Neural progenitor cell (in vitro differentiated cells): ENCODE data around the gene DPPA3. TPM values are rescaled to one million over a fixed set of nuclear protein-coding genes. Genes with fewer than 3 reads are reported as not detected.
A peak's percentile ranks its signal among the peaks of the same experiment; 100 is the strongest.

Source experiments
- DNase-seq: peaks from one replicate; pipeline ENCODE4 v3.0.0-alpha.2; 2016; ENCODE audit warnings: low spot score
- H2AFZ ChIP-seq: fragments of 200-600 bp; sonication (generic); replicated peaks from 2 replicates; pipeline ENCODE4 v1.6.1; 2016; ENCODE audit warnings: antibody characterized with exemption
- H3F3A ChIP-seq: fragments of 200-600 bp; sonication (generic); 2 replicates; pipeline ENCODE4 v1.6.1; 2016; ENCODE audit warnings: antibody characterized with exemption, low read depth
- H3K27ac ChIP-seq: fragments of 200-600 bp; sonication (generic); 2 replicates; pipeline ENCODE4 v1.5.1; 2016; ENCODE audit warnings: mild to moderate bottlenecking
- H3K27me3 ChIP-seq: fragments of 200-600 bp; sonication (generic); 2 replicates; pipeline ENCODE4 v1.6.1; 2016; ENCODE audit warnings: mild to moderate bottlenecking, moderate library complexity
- H3K36me3 ChIP-seq: fragments of 200-600 bp; sonication (generic); 2 replicates; pipeline ENCODE4 v1.5.1; 2016
- H3K4me1 ChIP-seq: fragments of 200-600 bp; sonication (generic); 2 replicates; pipeline ENCODE4 v1.6.1; 2016; ENCODE audit warnings: mixed run types
- H3K4me2 ChIP-seq: fragments of 200-600 bp; sonication (generic); 2 replicates; pipeline ENCODE4 v1.6.1; 2016
- H3K4me3 ChIP-seq: fragments of 200-600 bp; sonication (generic); 2 replicates; pipeline ENCODE4 v1.5.1; 2016
- H3K79me2 ChIP-seq: fragments of 200-600 bp; sonication (generic); 2 replicates; pipeline ENCODE4 v1.6.1; 2016; ENCODE audit warnings: low read depth
- H3K9ac ChIP-seq: fragments of 200-600 bp; sonication (generic); 2 replicates; pipeline ENCODE4 v1.6.1; 2016
- H3K9me3 ChIP-seq: fragments of 200-600 bp; sonication (generic); 2 replicates; pipeline ENCODE4 v1.5.1; 2016; ENCODE audit warnings: low read depth
- H4K20me1 ChIP-seq: fragments of 200-600 bp; sonication (generic); 2 replicates; pipeline ENCODE4 v1.6.1; 2016; ENCODE audit warnings: low read depth
- H3K27ac Mint-ChIP-seq: 3 replicates; pipeline ENCODE4 v1.8.0; 2021; ENCODE audit warnings: mixed read lengths
- H3K27me3 Mint-ChIP-seq: 2 replicates; pipeline ENCODE4 v1.8.0; 2022; ENCODE audit warnings: low read depth, mild to moderate bottlenecking, inconsistent platforms, moderate library complexity, mixed read lengths; ENCODE audit not compliant: insufficient read depth
- H3K36me3 Mint-ChIP-seq: 3 replicates; pipeline ENCODE4 v1.8.0; 2021; ENCODE audit warnings: mixed read lengths
- H3K4me1 Mint-ChIP-seq: 3 replicates; pipeline ENCODE4 v1.8.0; 2021; ENCODE audit warnings: mixed read lengths
- H3K4me3 Mint-ChIP-seq: 3 replicates; pipeline ENCODE4 v1.8.0; 2021; ENCODE audit warnings: mild to moderate bottlenecking, moderate library complexity, mixed read lengths
- H3K9me3 Mint-ChIP-seq: 3 replicates; pipeline ENCODE4 v1.8.0; 2020; ENCODE audit warnings: mixed read lengths
- CTCF ChIP-seq: fragments of 200-600 bp; sonication (generic); IDR thresholded peaks from 2 replicates; pipeline ENCODE4 v1.5.1; 2017; ENCODE audit warnings: antibody characterized with exemption, mild to moderate bottlenecking
- EZH2 ChIP-seq: fragments of 200-600 bp; sonication (generic); IDR thresholded peaks from 2 replicates; pipeline ENCODE4 v1.6.1; 2017; ENCODE audit warnings: antibody characterized with exemption, mild to moderate bottlenecking, moderate library complexity
- EZH2phosphoT487 ChIP-seq: fragments of 200-600 bp; sonication (generic); IDR thresholded peaks from 2 replicates; pipeline ENCODE4 v1.6.1; 2017; ENCODE audit warnings: antibody characterized with exemption
- total RNA-seq: library from RNA; depleted of rRNA; stranded (reverse); fragments of >200 nt; gene quantifications from 2 replicates; pipeline ENCODE4 v1.2.3, GENCODE V29; 2015; ENCODE audit warnings: low replicate concordance

The DPPA3 gene
- total RNA-seq, 1 donor from 2014 or later, result 0.13 TPM

GRCh38 chr12:7756993-7757392 is 45.8 kb downstream of the DPPA3 start:
- Histone ChIP-seq H4K20me1 (no peaks in the 10 kb centered on the region), H3K27me3 (no peaks in the 10 kb centered on the region), H3F3A (peaks cover 8% of the 10 kb centered on the region), H3K36me3 (no peaks in the 10 kb centered on the region), H2AFZ (no peak overlapping the region), H3K9me3 (no peaks in the 10 kb centered on the region), H3K4me3 (no peak overlapping the region), H3K9ac (no peak overlapping the region), H3K4me2 (no peak overlapping the region), H3K27ac (no peak overlapping the region), H3K79me2 (no peaks in the 10 kb centered on the region), H3K4me1 (peaks cover 10% of the 10 kb centered on the region)
- DNase-seq, result no peak
- H3K9me3 Mint-ChIP-seq, result no peaks in the 10 kb centered on the region
- H3K27ac Mint-ChIP-seq, result no peak overlapping the region
- peaks cover 2% of the 10 kb centered on the region for H3K27me3 Mint-ChIP-seq
- peaks cover 11% of the 10 kb centered on the region for H3K4me1 Mint-ChIP-seq
- no peak overlapping the region for H3K4me3 Mint-ChIP-seq
- TF ChIP-seq CTCF (no peak), EZH2 (no peak), EZH2phosphoT487 (no peak)
- no peaks in the 10 kb centered on the region for H3K36me3 Mint-ChIP-seq

DNA sequence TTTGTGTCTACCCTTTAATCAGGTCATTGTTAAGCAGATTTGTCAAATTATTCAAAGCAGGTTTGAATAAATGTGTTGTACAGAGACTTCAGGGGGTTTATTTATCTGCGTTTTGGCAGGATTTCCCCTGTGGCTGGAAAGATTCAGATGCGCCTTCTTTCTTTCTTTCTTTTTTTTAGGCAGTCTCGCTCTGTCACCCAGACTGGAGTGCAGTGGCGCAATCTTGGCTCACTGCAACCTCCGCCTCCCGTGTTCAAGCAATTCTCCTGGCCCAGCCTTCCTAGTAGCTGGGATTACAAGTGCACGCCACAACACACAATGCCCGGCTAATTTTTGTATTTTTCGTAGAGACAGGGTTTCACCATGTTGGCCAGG is 47.5 kb downstream of the DPPA3 start:
- Histone ChIP-seq H3K9me3 (no peaks in the 10 kb centered on the region), H3K79me2 (no peaks in the 10 kb centered on the region), H2AFZ (peak overlapping the region; percentile 67), H3K36me3 (no peaks in the 10 kb centered on the region), H3F3A (peaks cover 8% of the 10 kb centered on the region), H3K27ac (no peak overlapping the region), H3K27me3 (no peaks in the 10 kb centered on the region), H3K4me2 (peak overlapping the region; percentile 58), H4K20me1 (no peaks in the 10 kb centered on the region), H3K9ac (no peak overlapping the region), H3K4me3 (no peak overlapping the region), H3K4me1 (peaks cover 10% of the 10 kb centered on the region)
- Mint-ChIP-seq H3K9me3 (peaks cover 2% of the 10 kb centered on the region), H3K4me3 (no peak overlapping the region), H3K36me3 (no peaks in the 10 kb centered on the region), H3K4me1 (peaks cover 11% of the 10 kb centered on the region), H3K27ac (no peak overlapping the region), H3K27me3 (peaks cover 4% of the 10 kb centered on the region)
- no peak for DNase-seq
- TF ChIP-seq CTCF (no peak), EZH2 (no peak), EZH2phosphoT487 (no peak)

Other genes with a start within 250 kb of the DPPA3 start
- not detected in 2 replicates for gene CD163, start 207.7 kb upstream of the DPPA3 start, total RNA-seq
- gene APOBEC1, start 45.5 kb upstream of the DPPA3 start, total RNA-seq, result not detected in 2 replicates
- gene GDF3, start 15.7 kb upstream of the DPPA3 start, total RNA-seq, result not detected in 2 replicates
- gene CLEC4C, start 35.9 kb downstream of the DPPA3 start, total RNA-seq, result not detected in 2 replicates
- not detected in 2 replicates for gene NANOGNB, start 53.8 kb downstream of the DPPA3 start, total RNA-seq
- gene NANOG, start 78.0 kb downstream of the DPPA3 start, total RNA-seq, result not detected in 2 replicates
- gene SLC2A14, start 161.5 kb downstream of the DPPA3 start, total RNA-seq, result 0.46 and 0.49 TPM in 2 replicates
- 462 and 548 TPM in 2 replicates for gene SLC2A3, start 224.8 kb downstream of the DPPA3 start, total RNA-seq